AG04450 (cell line): ENCODE measurements around the gene DIAPH3. TPM values are rescaled to one million over a fixed set of nuclear protein-coding genes. Genes with fewer than 3 reads are reported as not detected.

Experiments used
- CTCF ChIA-PET: fragments of 300-600, 350-600 bp; formaldehyde crosslinking; extraction: SDS; loops from one replicate; lab custom pipeline; 2022; ENCODE audit warnings: antibody characterized with exemption, inconsistent platforms; lab: Charles Lee
- POLR2A ChIA-PET: fragments of 350-600 bp; formaldehyde crosslinking; extraction: SDS; loops from one replicate; lab custom pipeline; 2021; ENCODE audit warnings: antibody characterized with exemption, inconsistent platforms; lab: Yijun Ruan, JAX
- DNase-seq: peaks from one replicate; pipeline ENCODE4 v3.0.0-alpha.2; 2011; ENCODE audit warnings: low read depth, low spot score
- H3K27ac ChIP-seq: one replicate; pipeline ENCODE4 v1.5.1; 2012; ENCODE audit warnings: low read depth, low read length, control low read depth
- H3K27me3 ChIP-seq: one replicate; pipeline ENCODE4 v1.6.0; 2012; ENCODE audit warnings: low read length; ENCODE audit not compliant: control insufficient read depth, insufficient read depth
- H3K4me3 ChIP-seq: 2 replicates; pipeline ENCODE4 v1.5.1; 2011; ENCODE audit warnings: mild to moderate bottlenecking, low read depth, low read length, control low read depth
- H3K9me3 ChIP-seq: 2 replicates; pipeline ENCODE4 v1.5.1; 2012; ENCODE audit warnings: low read length; ENCODE audit not compliant: control insufficient read depth, insufficient read depth
- polyA plus RNA-seq: library from polyadenylated mRNA; depleted of rRNA; stranded (reverse); fragments of >200 nt; gene quantifications from 2 replicates; pipeline ENCODE4 v1.2.3, GENCODE V29; 2011
- TF ChIP-seq, protein P1 (sequence below): IDR thresholded peaks from 2 replicates; pipeline ENCODE4 v1.5.1; 2011; ENCODE audit warnings: low read depth, low read length, control low read depth, inconsistent platforms

DIAPH3 gene
- polyA plus RNA-seq, 1 experiment, result 11.7 TPM

DNA sequence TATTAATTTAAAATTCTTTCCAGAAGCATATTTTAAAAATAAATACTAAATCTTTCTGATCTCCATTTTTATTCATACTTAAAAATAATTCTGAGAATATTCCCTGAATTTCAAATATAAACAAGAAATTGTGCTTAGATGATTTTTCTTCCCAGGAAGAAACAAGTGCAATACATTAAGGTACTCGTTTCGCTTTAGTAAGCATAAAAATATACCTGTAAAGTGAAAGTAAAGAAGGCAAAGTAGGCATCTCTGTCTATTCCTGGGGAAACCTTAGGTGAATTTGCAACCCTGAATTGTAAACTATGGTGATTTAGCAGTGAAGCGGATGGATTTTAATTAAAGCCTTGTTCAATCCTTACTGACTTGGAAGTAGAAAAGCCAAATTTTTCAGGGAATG lies 354.2 kb downstream of the DIAPH3 start:
- CTCF ChIA-PET, result interaction anchor here (0.6 to 2.3 kb wide), 2 partner anchors 38 to 131 kb away, joined by 3 to 7 read pairs; no protein-coding TSS in a partner anchor
- POLR2A ChIA-PET, result no interaction called here
- no peak for DNase-seq

DNA sequence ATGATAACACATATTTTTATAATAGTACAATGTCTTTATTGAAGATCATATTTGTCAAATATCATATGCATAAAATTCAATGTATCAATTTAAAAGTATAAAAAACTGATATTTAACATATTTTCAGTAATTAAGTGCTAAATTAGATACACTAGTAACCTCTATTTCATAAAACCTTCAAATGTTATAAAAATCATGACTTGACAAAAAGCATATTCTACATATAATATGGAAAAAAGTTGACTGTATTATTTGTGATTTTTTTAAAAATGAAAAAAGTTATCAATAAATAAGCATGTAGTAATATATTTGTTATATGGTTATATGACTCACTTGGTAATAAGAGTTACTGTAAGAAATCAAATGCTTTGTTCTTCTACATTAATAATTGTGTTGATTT lies 356.9 kb downstream of the DIAPH3 start:
- H3K9me3 ChIP-seq, result no peaks in the 10 kb centered on the region
- H3K27me3 ChIP-seq, result no peaks in the 10 kb centered on the region
- no peak for DNase-seq
- H3K27ac ChIP-seq, result no peak overlapping the region
- ChIA-PET POLR2A (no interaction called here), CTCF (no interaction called here)
- TF ChIP-seq, protein P1, sequence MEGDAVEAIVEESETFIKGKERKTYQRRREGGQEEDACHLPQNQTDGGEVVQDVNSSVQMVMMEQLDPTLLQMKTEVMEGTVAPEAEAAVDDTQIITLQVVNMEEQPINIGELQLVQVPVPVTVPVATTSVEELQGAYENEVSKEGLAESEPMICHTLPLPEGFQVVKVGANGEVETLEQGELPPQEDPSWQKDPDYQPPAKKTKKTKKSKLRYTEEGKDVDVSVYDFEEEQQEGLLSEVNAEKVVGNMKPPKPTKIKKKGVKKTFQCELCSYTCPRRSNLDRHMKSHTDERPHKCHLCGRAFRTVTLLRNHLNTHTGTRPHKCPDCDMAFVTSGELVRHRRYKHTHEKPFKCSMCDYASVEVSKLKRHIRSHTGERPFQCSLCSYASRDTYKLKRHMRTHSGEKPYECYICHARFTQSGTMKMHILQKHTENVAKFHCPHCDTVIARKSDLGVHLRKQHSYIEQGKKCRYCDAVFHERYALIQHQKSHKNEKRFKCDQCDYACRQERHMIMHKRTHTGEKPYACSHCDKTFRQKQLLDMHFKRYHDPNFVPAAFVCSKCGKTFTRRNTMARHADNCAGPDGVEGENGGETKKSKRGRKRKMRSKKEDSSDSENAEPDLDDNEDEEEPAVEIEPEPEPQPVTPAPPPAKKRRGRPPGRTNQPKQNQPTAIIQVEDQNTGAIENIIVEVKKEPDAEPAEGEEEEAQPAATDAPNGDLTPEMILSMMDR, result no peak
- no peak overlapping the region for H3K4me3 ChIP-seq

More for the DNA sequence above, 354.2 kb downstream of the DIAPH3 start:
- Histone ChIP-seq H3K4me3 (no peak overlapping the region), H3K9me3 (no peaks in the 10 kb centered on the region), H3K27ac (no peak overlapping the region), H3K27me3 (no peaks in the 10 kb centered on the region)
- TF ChIP-seq, protein P1, result no peak

DNA sequence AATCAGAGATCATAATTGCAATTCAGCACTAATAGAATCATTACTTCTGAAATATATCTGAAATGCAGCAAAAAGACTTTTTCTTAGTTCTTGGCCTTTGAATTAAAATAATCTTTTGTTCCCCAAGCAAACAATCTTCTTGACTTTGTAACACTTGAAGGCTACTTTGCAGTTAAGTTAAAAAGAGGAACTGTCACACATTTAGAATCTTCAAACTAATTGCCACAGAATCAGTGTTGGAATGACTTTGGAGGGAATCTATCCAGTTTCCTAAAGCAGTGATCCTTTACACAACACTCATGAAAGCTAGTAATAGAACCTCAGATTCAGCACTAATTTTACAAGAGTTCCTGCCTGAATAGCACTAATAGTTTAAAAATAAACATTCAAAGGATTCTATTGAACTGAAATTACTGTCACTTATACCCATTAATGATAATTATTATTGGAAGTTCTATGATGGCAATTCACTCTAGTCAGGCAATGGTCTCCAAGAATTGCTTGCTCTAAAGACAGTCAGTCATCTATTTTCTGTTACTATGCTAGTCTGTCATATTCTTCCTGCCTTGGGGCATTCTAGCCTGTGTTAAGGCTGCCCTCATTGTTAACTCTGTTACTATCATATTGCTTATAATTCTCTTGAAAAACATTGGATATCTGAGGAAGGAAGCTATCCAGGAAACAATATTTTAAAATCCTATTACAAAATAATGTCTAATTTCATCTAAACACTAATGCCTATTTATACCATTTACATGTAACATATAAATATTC lies 362.4 kb downstream of the DIAPH3 start:
- POLR2A ChIA-PET, result no interaction called here
- TF ChIP-seq, protein P1, result no peak
- CTCF ChIA-PET, result no interaction called here

DNA sequence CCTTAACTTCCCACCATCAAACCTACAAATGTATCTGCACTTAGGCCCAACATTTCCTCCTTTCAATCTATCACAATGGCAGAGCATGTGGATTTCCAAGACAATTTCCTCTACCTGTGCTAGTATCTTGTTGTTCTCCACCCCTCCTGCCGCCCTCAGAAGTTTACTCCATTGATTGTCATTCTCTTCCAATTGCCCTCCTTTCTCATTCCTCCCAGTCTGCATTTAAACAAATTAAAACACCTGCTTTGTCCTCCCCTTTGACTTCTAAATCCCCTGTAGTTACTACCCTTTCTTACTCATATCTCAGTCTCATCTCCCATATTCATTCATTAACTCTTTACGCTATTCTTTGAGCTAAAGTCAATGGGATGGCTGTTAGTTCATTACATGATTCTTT lies 370.6 kb downstream of the DIAPH3 start:
- TF ChIP-seq, protein P1, result no peak
- DNase-seq, result no peak
- Histone ChIP-seq H3K27ac (no peak overlapping the region), H3K9me3 (no peaks in the 10 kb centered on the region), H3K4me3 (no peak overlapping the region), H3K27me3 (no peaks in the 10 kb centered on the region)
- POLR2A ChIA-PET, result no interaction called here
- CTCF ChIA-PET, result no interaction called here

More for the DNA sequence above, 362.4 kb downstream of the DIAPH3 start:
- Histone ChIP-seq H3K9me3 (no peaks in the 10 kb centered on the region), H3K27me3 (no peaks in the 10 kb centered on the region), H3K27ac (no peak overlapping the region), H3K4me3 (no peak overlapping the region)
- no peak for DNase-seq

DNA sequence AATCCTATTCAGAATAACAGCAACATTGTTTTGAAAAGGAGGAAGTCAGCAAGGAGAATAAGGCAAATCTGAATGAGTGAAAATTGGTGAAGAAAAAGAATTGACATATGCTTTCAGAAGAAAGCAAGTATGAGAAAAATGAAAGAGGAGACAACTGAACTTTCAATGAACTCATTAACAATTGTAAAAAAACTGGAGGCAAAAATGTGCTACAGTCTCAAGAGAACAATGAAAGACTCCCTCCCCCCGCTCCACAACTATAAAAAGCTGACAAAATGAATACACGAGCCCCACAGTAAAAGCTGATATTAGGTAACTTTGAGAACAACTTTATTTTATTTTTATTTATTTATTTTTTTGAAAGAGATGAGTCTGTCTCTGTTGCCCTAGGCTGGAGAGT lies 373.1 kb downstream of the DIAPH3 start:
- H3K4me3 ChIP-seq, result no peak overlapping the region
- TF ChIP-seq, protein P1, result no peak
- no peak for DNase-seq
- ChIA-PET CTCF (interaction anchor here (1.2 to 1.8 kb wide), 2 partner anchors 19 to 110 kb away, joined by 5 to 10 read pairs; no protein-coding TSS in a partner anchor), POLR2A (no interaction called here)
- H3K9me3 ChIP-seq, result no peaks in the 10 kb centered on the region
- no peaks in the 10 kb centered on the region for H3K27me3 ChIP-seq
- no peak overlapping the region for H3K27ac ChIP-seq
